Measurements from ENCODE around the gene PTPN2. TPM values are rescaled to one million over a fixed set of nuclear protein-coding genes. Genes with fewer than 3 reads are reported as not detected.

PTPN2 gene
- total RNA-seq, 6 experiments from 2014 or later, result 7.5 to 41.1 (median 14.7) TPM

DNA sequence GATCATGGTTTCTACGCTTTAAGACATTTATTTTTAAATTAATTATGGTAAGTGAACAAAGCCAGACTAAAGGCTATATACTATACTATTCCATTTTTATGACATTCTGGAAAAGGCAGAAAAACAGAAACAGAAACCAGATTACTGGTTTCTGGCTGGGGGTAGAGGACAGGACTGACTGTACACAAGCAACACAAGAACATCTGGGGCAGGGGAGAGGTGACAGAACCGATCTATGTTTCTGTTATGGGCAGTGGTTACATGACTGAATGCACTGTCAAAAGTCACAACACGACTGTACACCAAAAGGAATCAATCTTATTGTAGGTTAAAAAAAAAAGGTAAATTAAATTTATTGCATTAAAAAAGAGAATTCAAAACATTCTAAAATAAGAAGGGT is 64.7 kb downstream of the PTPN2 start:
- peaks cover 0 to 26% (median 10%) of the 10 kb centered on the region in 4 donors for H3K4me1 ChIP-seq
- ATAC-seq (peak; percentile 41 to 79 (median 65)), DNase-seq (no peak)
- intact Hi-C loops (cut with DNase I), result no loop called here
- H3K4me3 ChIP-seq, result no peak overlapping the region
- H3K27ac ChIP-seq, result peak overlapping the region; percentile 53 to 82 (median 59)
- no peaks in the 10 kb centered on the region for H3K27me3 ChIP-seq
- 37% methylated on average over 3 of the region's 3 CpGs for WGBS (ENCODE audit: insufficient coverage, low coverage, low lambda C conversion rate, missing lambda C conversion rate)
- TF ChIP-seq POLR2A (IDR thresholded peaks at IDR 0.05), result no peak
- TF ChIP-seq, protein P1, sequence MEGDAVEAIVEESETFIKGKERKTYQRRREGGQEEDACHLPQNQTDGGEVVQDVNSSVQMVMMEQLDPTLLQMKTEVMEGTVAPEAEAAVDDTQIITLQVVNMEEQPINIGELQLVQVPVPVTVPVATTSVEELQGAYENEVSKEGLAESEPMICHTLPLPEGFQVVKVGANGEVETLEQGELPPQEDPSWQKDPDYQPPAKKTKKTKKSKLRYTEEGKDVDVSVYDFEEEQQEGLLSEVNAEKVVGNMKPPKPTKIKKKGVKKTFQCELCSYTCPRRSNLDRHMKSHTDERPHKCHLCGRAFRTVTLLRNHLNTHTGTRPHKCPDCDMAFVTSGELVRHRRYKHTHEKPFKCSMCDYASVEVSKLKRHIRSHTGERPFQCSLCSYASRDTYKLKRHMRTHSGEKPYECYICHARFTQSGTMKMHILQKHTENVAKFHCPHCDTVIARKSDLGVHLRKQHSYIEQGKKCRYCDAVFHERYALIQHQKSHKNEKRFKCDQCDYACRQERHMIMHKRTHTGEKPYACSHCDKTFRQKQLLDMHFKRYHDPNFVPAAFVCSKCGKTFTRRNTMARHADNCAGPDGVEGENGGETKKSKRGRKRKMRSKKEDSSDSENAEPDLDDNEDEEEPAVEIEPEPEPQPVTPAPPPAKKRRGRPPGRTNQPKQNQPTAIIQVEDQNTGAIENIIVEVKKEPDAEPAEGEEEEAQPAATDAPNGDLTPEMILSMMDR (IDR thresholded peaks at IDR 0.05), result no peak
- H3K36me3 ChIP-seq, result peaks cover 0 to 4% (median 0%) of the 10 kb centered on the region in 4 donors
- no peaks in the 10 kb centered on the region for H3K9me3 ChIP-seq

DNA sequence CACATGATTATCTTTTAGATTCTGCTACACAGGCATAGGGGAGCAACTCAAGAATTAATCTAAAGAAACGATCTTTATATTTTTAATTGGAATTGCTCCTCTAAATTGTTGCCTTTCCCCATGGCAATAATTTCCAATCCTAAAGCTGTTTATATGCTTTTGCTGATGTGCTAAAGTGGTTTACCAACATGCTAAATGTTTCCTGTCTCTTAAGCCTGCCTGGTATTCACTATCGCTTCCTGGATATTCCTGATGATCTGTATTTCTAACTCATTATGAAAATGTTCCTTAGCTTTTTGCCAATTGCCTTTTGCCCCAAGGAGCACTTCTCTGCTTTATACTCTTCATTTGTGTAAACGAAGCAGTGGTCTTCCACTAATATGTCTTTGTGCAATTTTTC is 65.8 kb downstream of the PTPN2 start:
- no peak for TF ChIP-seq POLR2A (IDR thresholded peaks at IDR 0.05)
- TF ChIP-seq, protein P1 (IDR thresholded peaks at IDR 0.05), result no peak
- 89% methylated on average over 3 of the region's 3 CpGs for WGBS (ENCODE audit: insufficient coverage, low coverage, low lambda C conversion rate, missing lambda C conversion rate)
- ATAC-seq (no peak), DNase-seq (no peak)
- Histone ChIP-seq H3K4me3 (no peak overlapping the region), H3K36me3 (peaks cover 0 to 9% (median 0%) of the 10 kb centered on the region in 4 donors), H3K9me3 (no peaks in the 10 kb centered on the region), H3K4me1 (peaks cover 0 to 31% (median 10%) of the 10 kb centered on the region in 4 donors), H3K27ac (no peak overlapping the region), H3K27me3 (no peaks in the 10 kb centered on the region)
- intact Hi-C loops (cut with DNase I), result no loop called here

DNA sequence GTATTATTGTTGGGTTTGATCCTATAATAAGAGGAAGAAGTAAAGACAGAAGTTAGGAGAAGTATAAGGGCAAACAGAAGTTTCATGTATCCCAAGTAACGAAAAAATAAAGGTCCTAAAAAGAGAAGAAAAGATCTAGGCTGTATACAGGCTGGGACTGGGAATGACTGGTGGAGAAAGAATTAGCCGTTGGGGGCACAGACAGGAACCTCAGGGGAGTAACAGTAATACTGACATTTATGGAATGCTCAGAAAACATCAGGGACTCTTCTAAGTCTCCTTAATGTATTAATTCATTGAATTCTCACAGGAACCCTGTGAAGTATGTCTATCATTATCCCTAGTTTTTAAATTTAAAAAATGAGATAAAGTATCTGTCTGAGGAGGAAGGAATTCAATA is 67.6 kb downstream of the PTPN2 start:
- Histone ChIP-seq H3K9me3 (no peaks in the 10 kb centered on the region), H3K4me1 (peaks cover 0 to 35% (median 13%) of the 10 kb centered on the region in 4 donors), H3K4me3 (no peak overlapping the region), H3K27ac (no peak overlapping the region), H3K36me3 (peaks cover 0 to 9% (median 0%) of the 10 kb centered on the region in 4 donors), H3K27me3 (no peaks in the 10 kb centered on the region)
- intact Hi-C loops (cut with DNase I), result no loop called here
- TF ChIP-seq, protein P1 (IDR thresholded peaks at IDR 0.05), result no peak
- TF ChIP-seq POLR2A (IDR thresholded peaks at IDR 0.05), result no peak
- 100% methylated on average over 2 of the region's 2 CpGs for WGBS (ENCODE audit: insufficient coverage, low coverage, low lambda C conversion rate, missing lambda C conversion rate)
- DNase-seq (no peak), ATAC-seq (no peak)

DNA sequence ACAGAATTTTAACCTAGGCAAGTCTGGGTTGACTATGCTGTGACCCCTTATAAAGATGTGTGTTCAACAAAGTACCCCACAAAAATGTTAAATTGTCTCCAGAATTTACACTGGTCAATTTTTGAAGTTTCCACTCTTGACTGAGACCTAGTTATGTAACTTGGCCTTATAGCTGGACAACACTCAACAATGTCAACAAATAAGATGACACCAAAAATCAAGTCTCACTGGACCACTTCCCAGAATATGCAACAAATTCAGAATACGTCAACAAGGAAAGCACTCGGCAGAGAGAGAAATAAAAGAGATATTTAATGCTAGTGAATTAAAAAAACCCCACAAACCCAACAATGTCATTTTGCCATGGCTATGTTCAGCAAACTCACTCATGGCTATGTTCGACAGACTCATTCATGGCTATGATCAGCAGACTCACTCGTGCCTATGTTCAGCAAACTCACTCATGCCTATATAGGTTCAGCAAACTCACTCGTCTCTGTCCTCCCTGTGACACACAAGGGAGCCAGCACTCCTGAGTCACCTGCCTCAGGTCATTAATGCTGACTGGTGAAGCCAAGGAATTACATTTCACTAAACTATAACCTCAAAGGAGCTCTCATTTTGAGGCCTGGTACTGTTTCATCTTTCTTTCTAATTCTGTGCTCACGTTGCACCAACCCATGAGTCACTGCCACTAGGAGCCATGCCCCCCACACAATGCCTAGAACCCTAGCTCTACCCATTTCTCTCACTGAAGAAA is 72.7 kb downstream of the PTPN2 start:
- Histone ChIP-seq H3K4me3 (no peak overlapping the region), H3K9me3 (no peaks in the 10 kb centered on the region), H3K27me3 (no peaks in the 10 kb centered on the region), H3K36me3 (peaks cover 0 to 12% (median 0%) of the 10 kb centered on the region in 4 donors), H3K4me1 (peaks cover 0 to 31% (median 4%) of the 10 kb centered on the region in 4 donors), H3K27ac (peak overlapping the region; percentile 18 to 55 (median 48))
- TF ChIP-seq, protein P1 (IDR thresholded peaks at IDR 0.05), result no peak
- TF ChIP-seq POLR2A (IDR thresholded peaks at IDR 0.05), result no peak
- intact Hi-C loops (cut with DNase I), result no loop called here
- whole genome bisulfite sequencing (ENCODE audit: insufficient coverage, low coverage, low lambda C conversion rate, missing lambda C conversion rate), result 55% methylated on average over 6 of the region's 6 CpGs
- peak; percentile 56 to 80 (median 73) for ATAC-seq
- no peak for DNase-seq

Data from right lobe of liver (tissue), 6 donors.